GM19351 (cell line): ENCODE results near the gene SLC25A6.
"Not testable (repeated sequence)": the region's sequence is repeated elsewhere in the genome, so short reads cannot be mapped to it uniquely, and the experiment has no call there.

Experiments
- ATAC-seq: cut with Tn5 transposase; IDR thresholded peaks from one replicate; pipeline ENCODE4 v1.9.1; 2021; ENCODE audit warnings: mild to moderate bottlenecking, moderate library complexity; ENCODE audit not compliant: unreplicated experiment

Gene SLC25A6

DNA sequence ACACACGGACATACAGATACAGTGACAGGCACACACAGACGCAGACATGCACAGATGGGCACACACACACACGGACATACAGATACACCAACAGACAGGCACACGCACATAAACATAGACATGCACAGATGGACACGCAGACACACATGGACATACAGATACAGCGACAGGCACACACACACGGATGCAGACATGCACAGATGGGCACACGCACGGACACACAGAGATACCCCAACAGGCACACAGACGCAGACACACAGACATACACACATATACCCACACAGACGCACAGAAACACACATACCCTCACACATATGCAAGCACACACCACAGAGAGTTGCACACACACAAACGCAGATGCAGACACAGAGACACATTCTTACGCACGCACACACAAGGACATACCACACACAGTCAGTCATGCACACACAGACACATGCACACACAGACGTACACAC, 24.4 kb upstream of the SLC25A6 start:
- no peak for ATAC-seq

DNA sequence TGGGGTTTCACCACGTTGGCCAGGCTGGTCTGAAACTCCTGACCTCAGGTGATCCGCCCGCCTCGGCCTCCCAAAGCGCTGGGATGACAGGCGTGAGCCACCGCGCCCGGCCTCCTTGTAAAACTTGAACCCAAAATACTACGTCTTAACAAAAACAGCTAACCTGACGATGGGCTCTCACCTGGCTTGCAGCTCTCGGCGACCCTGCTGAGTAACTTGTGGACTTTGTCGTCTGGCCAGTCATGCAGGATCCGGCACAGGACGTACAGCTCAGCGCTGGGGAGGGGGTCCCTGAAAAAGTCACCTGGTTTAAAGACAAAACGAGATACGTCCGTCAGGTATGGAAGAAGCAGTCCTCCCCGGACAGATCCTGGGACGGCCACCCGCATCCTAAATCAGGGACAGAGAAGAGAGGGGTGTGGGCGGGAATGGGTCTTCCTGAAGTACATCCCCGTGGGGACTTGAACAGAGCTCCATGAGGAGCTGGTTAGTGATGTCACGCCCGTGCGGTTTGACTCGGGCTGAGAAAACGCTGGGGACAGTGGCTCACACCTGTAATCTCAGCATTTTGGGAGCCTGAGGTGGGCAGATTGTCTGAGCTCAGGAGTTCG, 20.7 kb upstream of the SLC25A6 start:
- ATAC-seq: no peak

DNA sequence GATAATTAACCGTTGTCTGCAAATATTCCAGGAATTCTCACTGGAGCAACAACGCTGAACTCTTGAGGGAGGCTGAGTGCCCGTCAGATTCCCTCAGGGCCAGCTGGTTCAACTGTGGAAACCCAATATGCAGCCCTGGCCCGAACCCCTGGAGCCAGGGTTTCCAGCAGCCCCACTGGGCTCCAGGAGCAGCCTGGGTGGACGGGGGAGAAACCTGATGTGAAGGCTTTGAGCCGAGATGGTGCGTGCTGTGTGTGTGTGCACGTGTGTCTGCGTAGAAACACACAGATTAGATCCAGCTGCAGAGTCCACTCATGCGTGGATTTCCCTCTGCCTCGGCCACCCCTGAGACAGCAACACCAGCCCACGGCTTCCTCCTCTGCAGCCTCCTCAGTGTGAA, 19.4 kb upstream of the SLC25A6 start:
- ATAC-seq: no peak

DNA sequence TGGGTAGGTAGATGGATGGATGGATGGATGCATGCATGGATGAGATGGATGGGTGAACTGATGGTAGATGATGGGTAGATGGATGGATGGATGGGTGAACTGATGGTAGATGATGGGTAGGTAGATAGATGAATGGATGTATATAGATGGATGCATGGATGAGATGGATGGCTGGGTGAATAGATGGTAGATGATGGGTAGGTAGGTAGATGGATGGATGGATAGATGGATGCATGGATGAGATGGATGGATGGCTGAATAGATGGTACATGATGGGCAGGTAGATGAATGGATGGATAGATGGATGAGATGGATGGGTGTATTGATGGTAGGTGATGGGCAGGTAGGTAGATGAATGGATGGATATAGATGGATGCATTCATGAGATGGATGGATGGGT, 15.1 kb upstream of the SLC25A6 start:
- no peak for ATAC-seq

DNA sequence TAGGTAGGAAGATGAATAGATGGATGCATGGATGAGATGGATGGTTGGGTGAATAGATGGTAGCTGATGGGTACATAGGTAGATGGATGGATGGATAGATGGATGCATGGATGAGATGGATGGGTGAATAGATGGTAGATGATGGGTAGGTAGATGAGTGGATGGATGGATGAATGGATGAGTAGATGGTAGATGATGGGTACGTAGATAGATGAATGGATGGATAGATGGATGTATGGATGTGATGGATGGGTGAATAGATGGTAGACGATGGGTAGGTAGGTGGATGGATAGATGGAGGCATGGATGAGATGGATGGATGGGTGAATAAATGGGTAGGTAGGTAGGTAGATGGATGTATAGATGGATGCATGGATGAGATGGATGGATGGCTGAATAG, 13.9 kb upstream of the SLC25A6 start:
- not testable (repeated sequence) for ATAC-seq

DNA sequence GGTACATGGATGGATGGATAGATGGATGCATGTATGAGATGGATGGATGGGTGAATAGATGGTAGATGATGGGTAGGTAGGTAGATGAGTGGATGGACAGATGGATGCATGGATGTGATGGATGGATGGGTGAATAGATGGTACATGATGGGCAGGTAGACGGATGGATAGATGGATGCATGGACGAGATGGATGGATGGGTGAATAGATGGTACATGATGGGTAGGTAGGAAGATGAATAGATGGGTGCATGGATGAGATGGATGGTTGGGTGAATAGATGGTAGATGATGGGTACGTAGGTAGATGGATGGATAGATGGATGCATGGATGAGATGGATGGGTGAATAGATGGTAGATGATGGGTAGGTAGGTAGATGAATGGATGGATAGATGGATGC, 12.0 kb upstream of the SLC25A6 start:
- ATAC-seq: not testable (repeated sequence)

DNA sequence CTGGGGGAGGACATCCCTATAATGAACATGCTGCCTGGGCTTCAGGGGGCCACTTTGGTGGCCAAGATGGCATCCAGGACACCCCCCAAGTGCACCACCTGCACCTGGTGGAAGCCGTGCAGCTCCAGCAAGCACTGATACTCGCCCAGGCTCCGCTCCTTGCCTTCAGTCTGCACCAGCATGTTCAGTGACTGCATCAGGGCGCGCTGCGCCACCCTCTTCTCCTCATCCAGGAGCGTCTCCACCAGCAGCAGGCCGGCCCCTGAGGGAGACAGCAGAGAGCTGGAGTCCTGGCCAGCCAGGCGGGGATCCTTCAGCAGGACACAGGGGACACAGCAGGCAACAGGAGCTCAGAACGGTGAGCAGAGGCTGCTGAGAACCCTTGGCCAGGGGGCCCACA, 11.3 kb upstream of the SLC25A6 start:
- no peak for ATAC-seq

DNA sequence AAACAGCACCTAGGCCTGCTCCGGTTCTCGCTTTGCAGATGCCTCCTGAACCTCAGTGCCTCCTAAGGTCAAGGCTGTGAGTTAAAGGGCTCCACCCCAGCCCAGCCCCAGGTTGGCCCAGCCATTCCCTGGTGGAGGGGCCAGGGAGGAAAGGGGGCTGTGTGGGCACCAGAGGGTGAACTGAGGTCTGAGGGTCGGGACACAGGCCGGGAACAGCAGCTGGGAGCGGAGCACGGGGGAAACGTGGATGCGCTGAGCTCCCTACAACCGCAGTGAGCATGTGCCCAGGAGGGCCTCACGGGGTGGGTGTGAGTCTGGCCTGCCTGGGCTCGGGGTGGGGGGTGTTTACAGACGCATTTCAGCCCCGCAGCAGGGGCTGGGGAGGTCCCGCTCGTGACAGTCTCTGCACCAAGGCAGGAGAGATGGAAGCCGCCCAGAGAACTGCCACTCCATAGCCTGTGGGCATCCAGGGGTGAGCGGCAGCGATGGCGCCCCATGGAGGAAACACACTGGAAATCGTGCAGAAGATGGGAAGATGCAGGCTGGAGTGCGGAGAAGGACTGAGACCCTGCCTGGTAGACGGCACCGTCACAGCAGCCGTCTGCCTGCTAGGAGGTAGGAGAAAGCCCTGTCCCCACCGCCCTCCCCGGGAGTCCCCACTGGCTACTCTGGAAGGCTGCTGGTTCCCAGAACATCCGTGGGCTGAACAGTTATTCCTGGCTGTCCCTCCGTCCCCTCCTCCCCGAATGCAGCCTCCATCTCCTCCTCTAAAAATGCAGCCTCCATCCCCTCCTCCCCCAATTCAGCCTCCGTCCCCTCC, 9.9 kb upstream of the SLC25A6 start:
- no peak for ATAC-seq

DNA sequence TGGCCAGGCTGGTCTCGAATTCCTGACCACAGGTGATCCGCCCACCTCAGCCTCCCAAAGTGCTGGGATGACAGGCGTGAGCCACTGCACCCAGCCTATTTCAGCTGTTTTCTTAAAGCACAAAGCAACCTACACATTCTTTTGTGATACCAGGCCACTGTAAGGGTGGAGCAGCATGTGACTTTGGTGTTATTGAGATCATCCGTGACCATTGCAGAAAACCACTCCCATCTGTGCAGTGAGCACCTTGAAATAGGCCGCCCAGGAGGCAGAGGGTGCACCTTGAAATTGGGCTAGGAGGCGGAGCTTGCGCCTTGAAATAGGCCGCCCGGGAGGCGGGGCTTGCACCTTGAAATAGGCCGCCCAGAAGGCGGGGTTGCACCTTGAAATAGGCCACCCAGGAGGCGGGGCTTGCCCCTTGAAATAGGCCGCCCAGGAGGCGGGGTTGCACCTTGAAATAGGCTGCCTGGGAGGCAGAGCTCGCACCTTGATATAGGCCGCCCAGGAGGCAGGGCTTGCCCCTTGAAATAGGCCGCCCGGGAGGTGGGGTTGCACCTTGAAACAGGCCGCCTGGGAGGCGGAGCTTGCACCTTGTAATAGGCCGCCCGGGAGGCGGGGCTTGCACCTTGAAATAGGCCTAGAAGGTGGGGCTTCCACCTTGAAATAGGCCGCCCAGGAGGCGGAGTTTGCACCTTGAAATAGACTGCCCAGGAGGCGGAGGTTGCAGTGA, 9.0 kb upstream of the SLC25A6 start:
- no peak for ATAC-seq

DNA sequence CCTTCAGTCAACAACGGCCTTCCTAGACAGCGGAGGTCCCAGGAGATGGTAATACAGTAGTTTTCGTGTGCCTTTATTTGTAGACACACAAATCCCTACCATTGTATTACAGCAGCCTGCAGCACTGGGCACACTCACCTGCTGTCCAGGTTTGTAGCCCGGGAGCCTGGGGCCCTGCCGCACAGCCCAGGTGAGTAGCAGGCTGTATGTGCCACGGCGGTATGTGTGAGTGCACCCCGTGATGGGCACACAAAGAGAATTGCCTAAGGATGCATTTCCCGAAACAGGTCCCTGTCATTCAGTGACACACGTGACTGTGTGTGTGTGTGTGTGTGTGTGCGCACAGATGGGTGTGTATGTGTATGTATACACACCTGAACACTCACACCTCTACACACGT, 8.1 kb upstream of the SLC25A6 start:
- no peak for ATAC-seq

DNA sequence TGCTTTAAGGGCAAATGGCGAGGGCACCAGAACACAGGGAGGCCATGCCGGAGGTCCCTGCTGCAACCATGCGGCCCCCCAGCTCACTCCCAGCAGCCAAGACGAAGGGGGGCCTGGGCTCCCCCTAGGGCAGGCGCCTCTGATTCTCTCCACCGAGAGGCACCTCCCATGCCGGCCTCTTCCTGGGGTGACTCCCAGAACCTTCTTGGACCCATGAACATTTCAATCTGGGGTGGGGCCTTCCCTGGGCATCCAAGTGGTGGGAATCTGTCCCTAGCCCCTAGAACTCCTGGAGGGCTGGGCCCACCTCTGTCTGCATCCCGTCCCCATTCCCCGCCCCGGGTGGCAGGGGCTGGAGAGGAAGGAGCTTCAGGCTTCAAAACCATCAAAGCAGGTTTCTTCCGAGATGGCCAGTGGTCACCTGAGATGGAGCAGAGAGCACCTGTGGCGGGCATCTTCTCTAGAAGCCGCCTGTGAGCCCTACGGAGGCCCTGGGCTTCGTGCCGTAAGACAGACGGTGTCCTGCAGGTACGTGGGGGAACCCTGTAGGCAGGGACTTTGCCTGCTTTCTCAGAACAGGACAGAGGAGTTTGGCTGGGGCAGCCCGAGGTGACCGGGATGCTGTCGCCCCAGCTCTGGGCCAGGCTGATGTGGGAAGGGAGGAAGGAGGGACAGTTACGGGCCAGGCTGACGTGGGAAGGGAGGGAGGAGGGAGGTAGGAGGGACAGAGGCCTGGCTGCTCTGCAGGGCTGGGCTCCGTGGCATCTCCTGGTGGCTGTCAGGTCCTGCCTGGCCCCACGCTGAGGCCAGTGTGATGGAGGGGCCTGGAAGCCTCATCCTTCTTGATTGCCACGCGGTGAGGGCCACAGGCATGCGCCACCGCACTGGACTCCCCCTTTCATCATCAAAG, 6.8 kb upstream of the SLC25A6 start:
- no peak for ATAC-seq

DNA sequence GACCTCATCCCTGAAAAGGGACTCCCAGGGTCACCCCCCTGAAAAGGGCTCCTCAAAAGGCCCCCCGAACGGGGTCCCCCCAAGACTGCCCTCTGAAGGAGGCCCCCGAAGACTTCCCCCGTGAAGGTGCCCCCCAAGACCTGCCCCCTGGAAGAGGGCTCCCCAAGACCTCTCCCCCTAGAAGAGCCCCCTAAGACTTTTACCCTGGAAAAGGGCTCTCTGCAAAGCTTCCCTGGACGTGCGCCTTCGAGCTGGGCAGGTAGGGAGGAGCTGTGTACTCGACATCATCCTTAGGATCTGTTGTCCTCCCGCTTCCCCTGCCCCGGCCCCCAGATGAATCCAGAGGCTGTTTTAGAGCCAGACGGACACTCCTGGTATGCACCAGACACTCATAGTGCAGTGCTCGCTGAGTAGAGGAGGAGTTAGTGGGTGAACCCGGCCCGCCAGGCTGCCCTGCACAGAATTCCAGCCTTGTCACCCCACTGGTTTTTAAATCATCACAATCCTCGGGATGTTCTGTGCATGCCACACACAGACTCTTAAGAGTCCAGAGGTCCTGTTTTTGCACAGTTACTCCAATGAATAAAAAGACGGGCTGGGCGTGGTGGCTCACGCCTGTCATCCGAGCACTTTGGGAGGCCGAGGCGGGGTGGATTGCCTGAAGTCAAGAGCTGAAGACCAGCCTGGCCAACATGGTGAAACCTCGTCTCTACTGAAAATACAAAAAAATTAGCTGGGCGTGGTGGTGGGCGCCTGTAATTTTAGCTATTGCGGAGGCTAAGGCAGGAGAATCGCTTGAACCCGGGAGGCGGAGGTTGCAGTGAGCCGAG, 5.7 kb upstream of the SLC25A6 start:
- no peak for ATAC-seq

DNA sequence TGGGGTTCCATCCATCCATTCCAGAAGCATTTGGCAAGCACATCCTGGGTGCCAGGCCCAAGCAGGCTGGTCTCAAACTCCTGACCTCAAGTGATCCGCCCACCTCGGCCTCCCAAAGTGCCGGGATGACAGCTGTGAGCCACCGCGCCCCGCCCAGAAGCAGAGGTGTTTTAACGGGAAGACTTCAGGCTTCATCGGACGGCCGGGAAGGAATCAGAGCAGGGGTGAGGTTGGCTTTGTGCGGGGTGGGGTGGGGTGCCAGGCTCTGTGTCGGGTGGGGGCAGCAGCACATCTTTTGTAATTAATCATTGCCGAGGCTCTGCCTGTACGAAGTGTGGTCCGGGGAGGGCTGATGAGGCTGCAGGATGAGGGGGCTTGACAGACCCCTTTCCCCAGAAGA, 5.1 kb upstream of the SLC25A6 start:
- no peak for ATAC-seq

DNA sequence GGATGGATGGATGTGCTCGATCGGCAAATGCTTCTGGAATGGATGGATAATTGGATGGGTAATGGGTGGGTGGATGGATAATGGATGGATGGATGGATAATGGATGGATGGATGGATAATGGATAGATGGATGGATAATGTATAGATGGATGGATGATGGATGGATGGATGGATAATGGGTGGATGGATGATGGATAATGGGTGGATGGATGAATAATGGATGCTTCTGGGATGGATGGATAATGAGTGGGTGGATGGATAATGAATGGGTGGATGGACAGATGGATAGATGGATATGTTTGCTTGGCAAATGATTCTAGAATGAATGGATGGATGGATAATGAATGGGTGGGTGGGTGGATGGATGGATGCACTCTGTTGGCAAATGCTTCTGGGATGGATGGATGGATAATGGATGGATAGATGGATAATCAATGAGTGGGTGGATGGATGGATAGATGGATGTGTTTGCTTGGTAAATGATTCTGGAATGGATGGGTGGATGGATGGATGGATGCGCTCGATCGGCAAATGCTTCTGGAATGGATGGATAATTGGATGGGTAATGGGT, 3.8 kb upstream of the SLC25A6 start:
- ATAC-seq: no peak

DNA sequence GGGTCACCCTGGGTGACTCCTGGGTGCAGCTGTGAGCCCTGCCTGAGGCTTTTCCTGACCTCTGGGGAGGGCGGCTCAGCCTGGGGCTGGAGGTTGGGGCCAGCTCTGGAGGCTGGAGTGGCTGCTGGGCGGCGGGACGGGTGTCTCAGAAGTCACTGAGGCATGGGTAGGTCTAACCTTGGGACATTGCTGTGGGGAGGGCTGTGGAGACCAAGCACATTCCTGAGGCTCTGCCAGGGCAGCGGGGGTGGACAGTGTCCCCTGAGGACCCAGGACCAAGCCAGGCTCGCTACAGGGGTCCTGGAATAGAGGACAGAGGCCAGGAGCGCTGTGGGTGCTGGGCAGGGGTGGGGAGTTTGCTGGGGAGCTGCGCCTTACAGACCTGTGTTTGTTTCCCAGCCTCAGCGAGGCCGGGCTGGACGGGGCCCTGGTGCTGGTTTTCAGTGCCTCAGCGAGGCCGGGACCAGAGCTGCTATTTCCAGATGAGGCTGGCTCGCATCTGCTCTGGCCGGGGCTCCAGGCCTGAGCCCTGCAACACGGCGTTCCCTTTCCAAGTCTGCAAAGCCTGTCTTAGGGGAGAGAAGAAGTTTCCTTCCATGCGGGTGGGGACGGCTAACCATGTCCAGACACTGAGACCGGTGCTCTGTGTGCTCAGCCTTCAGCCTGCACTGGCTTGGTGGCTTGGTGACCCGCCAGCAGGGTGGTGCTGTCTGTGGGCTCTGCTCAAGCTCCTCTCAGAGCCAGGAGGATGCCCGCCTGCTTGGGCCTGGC, 3.0 kb upstream of the SLC25A6 start:
- no peak for ATAC-seq

DNA sequence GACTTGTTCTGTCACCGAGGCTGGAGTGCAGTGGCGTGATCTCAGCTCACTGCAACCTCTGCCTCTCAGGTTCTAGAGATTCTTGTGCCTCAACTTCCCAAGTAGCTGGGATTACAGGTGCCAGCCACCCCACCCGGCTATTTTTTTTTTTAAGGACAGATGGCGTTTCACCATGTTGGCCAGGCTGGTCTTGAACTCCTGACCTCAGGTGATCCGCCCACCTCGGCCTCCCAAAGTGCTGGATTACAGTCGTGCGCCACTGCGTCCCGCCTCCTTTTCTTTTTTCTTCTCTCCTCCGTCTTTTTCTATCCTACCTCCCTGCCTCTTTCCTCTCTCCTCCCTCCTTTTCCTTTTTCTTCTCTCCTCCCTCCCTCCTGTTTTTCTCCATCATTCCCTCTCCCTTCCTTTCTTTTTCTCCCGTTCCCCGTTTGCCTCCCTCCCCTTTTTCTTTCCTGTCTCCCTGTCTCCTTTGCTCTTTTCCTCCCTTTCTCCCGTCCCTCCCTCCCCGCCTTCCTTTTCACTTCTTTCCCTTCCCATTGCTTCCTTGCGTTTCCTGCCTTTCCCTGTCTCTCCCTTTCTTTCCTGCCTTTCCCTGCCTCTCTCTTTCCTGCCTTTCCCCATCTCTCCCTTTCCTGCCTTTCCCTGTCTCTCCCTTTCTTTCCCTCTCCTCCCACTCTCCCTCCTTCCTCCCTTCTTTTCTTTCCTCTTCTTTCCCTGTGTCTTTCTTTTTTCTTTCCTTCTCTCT, 2.1 kb upstream of the SLC25A6 start:
- ATAC-seq: no peak

DNA sequence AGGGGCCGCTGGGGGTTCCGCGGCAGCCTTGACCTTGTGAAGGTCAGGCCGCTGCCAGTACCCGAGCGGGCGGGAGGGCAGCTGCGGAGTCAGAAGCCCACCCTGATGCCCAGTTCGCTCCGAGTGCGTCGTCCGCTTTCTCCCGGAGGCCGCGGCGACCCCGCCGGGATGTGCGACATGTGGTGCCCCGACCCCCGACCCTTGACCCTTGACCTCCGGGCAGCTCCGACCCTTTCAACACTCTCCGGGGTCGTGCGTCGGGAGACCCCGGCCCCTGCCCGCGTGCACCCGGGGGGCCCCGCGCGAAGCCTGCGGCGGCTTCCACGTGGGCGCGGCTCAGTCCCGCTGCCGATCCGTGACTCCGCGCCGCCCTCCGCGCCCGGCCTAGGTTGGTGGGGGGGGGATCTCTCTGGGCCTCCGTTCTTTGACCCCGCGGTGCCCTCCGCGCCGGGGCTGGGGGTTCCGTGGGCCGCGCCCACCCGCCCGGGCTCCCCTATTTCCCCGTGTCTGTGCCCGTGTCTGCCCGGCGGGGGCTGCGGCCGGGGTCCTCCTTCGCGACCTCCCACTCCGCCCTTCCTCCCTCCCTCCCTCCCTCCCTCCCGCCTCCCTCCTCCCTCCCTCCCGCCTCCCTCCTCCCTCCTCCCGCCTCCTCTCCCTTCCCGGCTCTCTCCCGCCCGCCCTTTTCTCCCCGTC, 609 bp upstream of the SLC25A6 start:
- peak; percentile 32 for ATAC-seq

DNA sequence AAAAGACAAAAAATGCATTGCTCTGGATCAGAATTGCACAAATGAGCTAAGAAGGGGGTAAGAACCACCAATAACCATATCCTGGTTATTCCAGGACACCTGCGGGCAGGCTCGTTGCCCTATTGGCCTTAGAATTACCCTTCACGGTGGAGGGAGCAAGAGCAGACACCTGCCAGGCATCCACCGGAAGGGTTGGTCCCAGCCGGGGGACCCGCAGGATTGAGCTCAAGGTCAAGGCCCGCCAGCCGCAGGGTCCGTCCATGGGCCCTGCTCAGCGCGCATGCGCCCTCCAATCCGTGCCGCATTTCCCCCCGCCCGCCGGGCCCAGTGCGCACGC, 575 bp downstream of the SLC25A6 start:
- ATAC-seq: no peak
